Measurements from ENCODE around the gene TTLL5. TPM values are rescaled to one million over a fixed set of nuclear protein-coding genes. Genes with fewer than 3 reads are reported as not detected.
A peak's percentile ranks its signal among the peaks of the same experiment; 100 is the strongest.

Gene TTLL5, protein sequence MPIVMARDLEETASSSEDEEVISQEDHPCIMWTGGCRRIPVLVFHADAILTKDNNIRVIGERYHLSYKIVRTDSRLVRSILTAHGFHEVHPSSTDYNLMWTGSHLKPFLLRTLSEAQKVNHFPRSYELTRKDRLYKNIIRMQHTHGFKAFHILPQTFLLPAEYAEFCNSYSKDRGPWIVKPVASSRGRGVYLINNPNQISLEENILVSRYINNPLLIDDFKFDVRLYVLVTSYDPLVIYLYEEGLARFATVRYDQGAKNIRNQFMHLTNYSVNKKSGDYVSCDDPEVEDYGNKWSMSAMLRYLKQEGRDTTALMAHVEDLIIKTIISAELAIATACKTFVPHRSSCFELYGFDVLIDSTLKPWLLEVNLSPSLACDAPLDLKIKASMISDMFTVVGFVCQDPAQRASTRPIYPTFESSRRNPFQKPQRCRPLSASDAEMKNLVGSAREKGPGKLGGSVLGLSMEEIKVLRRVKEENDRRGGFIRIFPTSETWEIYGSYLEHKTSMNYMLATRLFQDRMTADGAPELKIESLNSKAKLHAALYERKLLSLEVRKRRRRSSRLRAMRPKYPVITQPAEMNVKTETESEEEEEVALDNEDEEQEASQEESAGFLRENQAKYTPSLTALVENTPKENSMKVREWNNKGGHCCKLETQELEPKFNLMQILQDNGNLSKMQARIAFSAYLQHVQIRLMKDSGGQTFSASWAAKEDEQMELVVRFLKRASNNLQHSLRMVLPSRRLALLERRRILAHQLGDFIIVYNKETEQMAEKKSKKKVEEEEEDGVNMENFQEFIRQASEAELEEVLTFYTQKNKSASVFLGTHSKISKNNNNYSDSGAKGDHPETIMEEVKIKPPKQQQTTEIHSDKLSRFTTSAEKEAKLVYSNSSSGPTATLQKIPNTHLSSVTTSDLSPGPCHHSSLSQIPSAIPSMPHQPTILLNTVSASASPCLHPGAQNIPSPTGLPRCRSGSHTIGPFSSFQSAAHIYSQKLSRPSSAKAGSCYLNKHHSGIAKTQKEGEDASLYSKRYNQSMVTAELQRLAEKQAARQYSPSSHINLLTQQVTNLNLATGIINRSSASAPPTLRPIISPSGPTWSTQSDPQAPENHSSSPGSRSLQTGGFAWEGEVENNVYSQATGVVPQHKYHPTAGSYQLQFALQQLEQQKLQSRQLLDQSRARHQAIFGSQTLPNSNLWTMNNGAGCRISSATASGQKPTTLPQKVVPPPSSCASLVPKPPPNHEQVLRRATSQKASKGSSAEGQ (N-terminal part only)
- 10.4 TPM for polyA plus RNA-seq

DNA sequence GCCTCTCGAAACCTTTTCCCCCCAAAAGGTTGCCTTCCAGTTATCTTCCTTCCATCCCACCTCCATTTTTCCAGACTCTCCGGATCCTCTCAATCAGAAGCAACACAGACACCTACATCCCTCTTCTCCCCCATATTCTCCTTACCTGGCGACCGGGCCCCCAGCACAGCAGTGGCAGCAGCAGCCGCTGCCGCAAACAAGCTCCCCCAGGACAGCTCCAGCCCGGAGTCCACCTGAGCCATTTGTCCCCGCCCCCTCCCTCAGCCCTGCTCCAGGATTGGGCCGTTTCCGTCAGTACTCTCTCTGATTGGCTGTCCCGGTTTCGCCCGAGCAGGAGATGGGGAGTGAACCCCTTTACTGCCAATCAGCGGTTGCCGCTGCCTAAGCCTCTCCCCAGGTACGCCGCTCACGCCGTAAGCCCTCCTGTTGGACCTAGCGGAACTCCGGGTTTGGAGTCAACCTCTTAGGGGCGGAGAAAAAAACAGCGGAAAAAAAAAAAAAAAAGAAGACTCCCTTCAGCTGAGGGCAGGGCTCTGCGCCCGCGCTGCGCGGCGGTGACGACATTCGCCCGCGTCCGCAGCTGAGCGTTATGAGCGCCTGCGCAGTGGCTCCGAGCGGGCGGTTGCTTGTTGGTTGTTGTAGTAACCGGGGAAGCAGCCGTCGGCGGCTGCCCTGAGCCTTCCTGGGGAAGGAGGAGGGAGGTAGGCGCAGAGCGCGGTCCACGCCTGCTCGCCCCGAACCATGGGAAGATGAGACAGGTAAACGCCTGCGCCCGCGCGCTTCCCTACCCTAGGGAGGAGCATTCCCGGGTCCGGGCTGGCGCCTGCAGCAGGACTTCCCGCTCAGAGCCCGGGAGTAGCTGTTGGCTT is at the start of gene TTLL5, which contains the start of gene ERG28:
TTLL5 (plus strand) TSS at position 617 of the 869 bp plus-strand sequence. CDS start 1,904 bp downstream, outside the sequence.
ERG28 (minus strand) TSS at position 247 of the 869 bp plus-strand sequence. CDS start 3,374 bp downstream, outside the sequence.
- Mint-ChIP-seq H3K9me3 (no peaks in the 10 kb centered on the region), H3K36me3 (no peaks in the 10 kb centered on the region), H3K27ac (peak within 1 kb of the TSS; percentile 93 to 99 (median 94)), H3K27me3 (peaks cover 4% of the 10 kb centered on the region), H3K4me1 (peaks cover 15 to 22% (median 18%) of the 10 kb centered on the region in 3 donors), H3K4me3 (peak within 1 kb of the TSS; percentile 85 to 98 (median 92))

DNA sequence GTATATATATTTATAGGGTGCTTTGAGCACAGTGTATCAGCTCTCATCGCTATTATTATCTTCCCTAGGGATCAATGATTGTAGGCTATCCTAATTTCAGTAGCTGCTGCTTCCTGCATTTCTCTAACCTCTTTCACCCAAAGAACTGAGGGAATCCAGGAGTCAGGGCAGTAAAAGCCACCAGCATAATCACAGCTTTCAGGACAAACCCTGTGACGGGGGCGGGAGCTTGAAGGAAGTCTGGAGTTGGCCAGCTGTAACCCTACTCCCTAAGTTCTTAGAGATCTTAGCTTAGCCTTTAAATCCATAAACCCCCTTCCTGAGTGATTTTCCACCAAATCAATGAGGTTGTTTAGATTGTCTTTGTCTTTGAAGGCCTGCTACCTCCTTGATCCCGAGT is 48.9 kb upstream of the TTLL5 start:
- H3K36me3 Mint-ChIP-seq: no peaks in the 10 kb centered on the region
- H3K4me3 Mint-ChIP-seq: no peak overlapping the region
- H3K27ac Mint-ChIP-seq: no peak overlapping the region
- peaks cover 6 to 13% (median 8%) of the 10 kb centered on the region in 3 donors for H3K4me1 Mint-ChIP-seq
- H3K9me3 Mint-ChIP-seq: peaks cover 5 to 17% (median 5%) of the 10 kb centered on the region in 3 donors
- peaks cover 5% of the 10 kb centered on the region for H3K27me3 Mint-ChIP-seq

DNA sequence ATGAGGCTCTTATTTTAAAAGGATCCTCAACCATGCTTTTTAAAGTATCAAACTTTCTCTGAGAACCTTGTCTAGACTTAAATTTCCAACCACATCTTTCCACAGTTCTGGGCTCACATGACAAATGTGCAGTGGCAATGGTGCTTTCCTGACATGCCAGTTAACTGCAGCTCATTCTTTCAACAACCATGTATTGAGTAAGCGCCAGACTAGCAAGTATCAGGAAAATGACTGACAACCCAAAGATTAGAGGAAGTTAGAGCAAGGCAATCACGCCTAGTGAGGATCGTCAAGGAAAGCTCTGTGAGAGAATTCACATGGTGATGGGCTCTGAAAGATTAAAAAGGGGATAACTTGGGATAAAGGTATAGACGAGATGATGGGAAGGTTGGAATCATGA is 46.9 kb upstream of the TTLL5 start:
- Mint-ChIP-seq H3K27me3 (peaks cover 1% of the 10 kb centered on the region), H3K9me3 (peaks cover 0 to 9% (median 0%) of the 10 kb centered on the region in 3 donors), H3K27ac (no peak overlapping the region), H3K4me1 (peaks cover 6 to 13% (median 8%) of the 10 kb centered on the region in 3 donors), H3K4me3 (peak overlapping the region in 1 of 4 donors; percentile 14), H3K36me3 (no peaks in the 10 kb centered on the region)

DNA sequence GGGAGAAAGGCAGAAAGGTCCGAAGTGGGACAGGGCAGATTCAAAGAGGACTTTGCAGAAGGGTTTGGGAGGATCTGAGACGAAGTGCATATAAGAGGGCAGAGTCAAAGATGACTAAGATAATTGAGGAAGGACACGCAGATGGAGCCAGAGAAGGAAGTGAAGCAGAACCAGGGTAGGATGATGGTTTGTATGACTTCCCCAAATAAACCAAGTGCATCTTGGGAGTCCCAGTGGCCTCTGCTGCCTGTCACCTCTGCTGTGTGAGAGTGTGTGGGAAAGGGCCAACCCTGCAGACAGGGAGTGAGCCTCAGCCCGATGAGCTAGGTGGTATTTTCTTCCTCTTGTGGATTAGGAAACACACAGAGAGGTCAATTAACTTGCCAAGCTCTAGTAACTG is 45.8 kb upstream of the TTLL5 start:
- H3K27ac Mint-ChIP-seq: peak overlapping the region in 1 of 3 donors; percentile 25
- no peaks in the 10 kb centered on the region for H3K36me3 Mint-ChIP-seq
- peaks cover 1% of the 10 kb centered on the region for H3K27me3 Mint-ChIP-seq
- peaks cover 6 to 13% (median 8%) of the 10 kb centered on the region in 3 donors for H3K4me1 Mint-ChIP-seq
- peak overlapping the region in 1 of 4 donors; percentile 3 for H3K4me3 Mint-ChIP-seq
- H3K9me3 Mint-ChIP-seq: peaks cover 0 to 9% (median 0%) of the 10 kb centered on the region in 3 donors

DNA sequence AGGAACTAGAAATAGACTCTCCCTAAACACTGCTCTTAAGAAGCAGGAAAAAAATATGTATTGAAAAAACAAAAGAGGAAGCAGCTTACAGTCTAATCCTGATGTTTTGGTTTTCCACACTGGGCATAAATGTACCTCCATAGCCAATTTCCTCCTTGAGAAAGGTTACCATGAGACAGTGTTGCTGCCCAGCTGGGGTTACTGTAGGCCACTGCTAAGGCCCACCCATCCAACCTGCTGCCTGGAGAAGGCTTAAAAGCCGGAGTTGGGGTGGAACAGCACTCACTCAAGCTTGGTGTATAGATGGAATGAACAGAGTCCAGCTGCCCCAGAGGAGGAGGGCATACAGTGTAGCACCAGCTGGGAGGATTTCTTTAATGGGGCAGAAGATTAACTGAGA is 41.5 kb upstream of the TTLL5 start:
- H3K27ac Mint-ChIP-seq: no peak overlapping the region
- no peaks in the 10 kb centered on the region for H3K36me3 Mint-ChIP-seq
- peaks cover 8 to 12% (median 11%) of the 10 kb centered on the region in 3 donors for H3K4me1 Mint-ChIP-seq
- peaks cover 10% of the 10 kb centered on the region for H3K27me3 Mint-ChIP-seq
- no peak overlapping the region for H3K4me3 Mint-ChIP-seq
- H3K9me3 Mint-ChIP-seq: peaks cover 0 to 1% (median 0%) of the 10 kb centered on the region in 3 donors

DNA sequence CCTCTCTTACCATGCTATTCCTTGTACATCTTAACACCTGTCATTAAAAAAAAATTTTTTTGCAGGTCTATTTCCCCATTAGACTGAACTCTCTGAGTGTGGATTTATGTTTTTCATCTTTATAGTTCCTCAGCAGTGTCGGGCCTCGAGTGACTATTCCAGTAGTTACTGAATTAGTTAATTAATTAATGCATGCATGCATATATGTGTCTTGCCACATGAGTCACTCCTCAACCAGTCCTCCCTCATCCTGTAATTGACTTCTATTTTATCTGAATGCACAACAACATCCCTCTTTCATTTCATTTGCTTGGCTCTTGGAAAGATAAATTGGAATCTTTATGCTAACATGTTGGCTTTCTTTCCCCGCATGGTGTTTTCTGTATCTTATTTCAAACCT is 36.0 kb upstream of the TTLL5 start:
- H3K27me3 Mint-ChIP-seq: peaks cover 21% of the 10 kb centered on the region
- H3K4me3 Mint-ChIP-seq: no peak overlapping the region
- peak overlapping the region in 1 of 3 donors; percentile 43 for H3K27ac Mint-ChIP-seq
- H3K4me1 Mint-ChIP-seq: peaks cover 3 to 12% (median 5%) of the 10 kb centered on the region in 3 donors
- H3K9me3 Mint-ChIP-seq: no peaks in the 10 kb centered on the region
- H3K36me3 Mint-ChIP-seq: peaks cover 4% of the 10 kb centered on the region

DNA sequence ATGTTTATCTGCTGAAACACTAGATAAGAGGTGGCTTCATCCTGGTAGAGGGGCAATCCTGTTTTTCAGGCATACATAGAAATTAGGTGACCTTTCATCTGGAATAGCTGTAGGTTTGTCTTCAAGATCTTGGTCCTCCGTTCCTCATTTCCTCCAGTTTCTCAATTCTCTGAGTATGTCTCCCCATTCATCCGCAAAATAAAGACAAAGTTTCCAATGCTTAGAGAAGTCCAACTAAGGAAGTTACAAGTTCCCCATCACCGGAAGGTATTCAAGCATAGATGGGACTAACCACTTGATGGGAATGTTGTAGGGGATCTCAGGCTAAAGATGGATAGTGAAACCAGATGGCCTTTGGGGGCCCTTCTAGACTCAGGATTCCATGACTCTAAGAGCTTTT is 34.6 kb upstream of the TTLL5 start:
- Mint-ChIP-seq H3K27ac (no peak overlapping the region), H3K4me1 (peaks cover 3 to 12% (median 5%) of the 10 kb centered on the region in 3 donors), H3K4me3 (no peak overlapping the region), H3K9me3 (no peaks in the 10 kb centered on the region), H3K27me3 (peaks cover 21% of the 10 kb centered on the region), H3K36me3 (peaks cover 4% of the 10 kb centered on the region)

DNA sequence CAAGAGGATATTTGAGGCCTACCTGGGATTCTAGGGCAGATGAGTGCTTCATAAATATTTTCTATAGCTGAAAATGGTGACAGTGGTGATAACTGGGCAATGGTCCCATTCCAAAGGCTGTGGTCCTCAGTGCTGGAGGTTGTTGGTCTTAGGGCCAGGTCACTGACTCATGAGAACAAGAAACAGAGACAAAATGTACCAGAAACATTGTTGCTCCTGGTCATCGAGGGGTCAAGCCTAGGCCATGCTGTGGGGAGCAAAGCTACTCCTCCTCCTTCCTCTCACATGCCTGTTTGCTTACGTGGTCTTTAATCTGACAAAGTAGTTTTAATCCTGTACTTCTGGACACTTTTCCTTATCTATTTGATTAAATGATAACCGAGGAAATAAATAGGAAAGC is 34.2 kb upstream of the TTLL5 start:
- Mint-ChIP-seq H3K27me3 (peaks cover 21% of the 10 kb centered on the region), H3K9me3 (no peaks in the 10 kb centered on the region), H3K4me1 (peaks cover 3 to 12% (median 5%) of the 10 kb centered on the region in 3 donors), H3K27ac (no peak overlapping the region), H3K4me3 (no peak overlapping the region), H3K36me3 (peaks cover 4% of the 10 kb centered on the region)

DNA sequence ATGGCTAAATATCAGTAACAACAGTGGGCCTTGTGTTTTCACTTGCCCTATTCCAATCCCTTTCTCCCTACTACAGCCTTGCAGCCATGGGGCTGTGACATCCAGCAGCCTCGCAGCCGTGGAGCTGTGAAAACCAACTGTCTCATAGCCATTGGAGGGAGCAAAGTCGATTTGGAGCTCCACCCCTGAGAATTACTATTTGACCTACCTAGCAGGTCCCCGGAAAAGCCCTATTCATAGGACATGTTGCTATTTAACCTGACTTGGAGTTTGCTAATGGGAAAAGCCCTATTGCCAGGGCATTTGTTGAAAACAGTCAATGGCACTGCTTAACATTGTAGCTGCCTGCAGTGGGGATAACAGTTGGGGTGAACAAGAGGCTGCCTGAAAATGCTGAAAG is 33.6 kb upstream of the TTLL5 start:
- Mint-ChIP-seq H3K27me3 (peaks cover 21% of the 10 kb centered on the region), H3K9me3 (no peaks in the 10 kb centered on the region), H3K36me3 (peaks cover 4% of the 10 kb centered on the region), H3K4me3 (no peak overlapping the region), H3K4me1 (peaks cover 3 to 12% (median 5%) of the 10 kb centered on the region in 3 donors), H3K27ac (no peak overlapping the region)

DNA sequence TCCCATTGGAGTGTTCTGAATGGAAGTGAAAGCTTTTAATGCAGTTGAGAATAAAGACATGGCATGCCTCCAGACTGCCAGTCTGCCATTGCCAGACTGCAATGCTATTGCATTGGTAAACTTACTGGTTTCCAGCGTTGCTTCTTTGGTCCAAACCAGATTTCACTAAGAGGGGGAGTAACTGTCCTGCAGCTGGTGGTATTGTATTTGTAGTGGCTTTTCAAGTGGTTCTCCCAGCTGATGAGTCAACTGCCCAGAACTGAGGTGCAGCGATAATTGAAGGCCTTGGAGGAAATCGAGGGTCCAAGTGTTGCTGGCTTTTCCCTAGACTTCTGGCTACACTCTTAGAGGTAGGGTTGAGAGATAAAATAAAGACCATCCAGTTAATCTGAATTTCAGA is 32.2 kb upstream of the TTLL5 start:
- Mint-ChIP-seq H3K36me3 (peaks cover 4% of the 10 kb centered on the region), H3K27me3 (peaks cover 15% of the 10 kb centered on the region), H3K27ac (no peak overlapping the region), H3K9me3 (no peaks in the 10 kb centered on the region), H3K4me1 (peaks cover 2 to 12% (median 3%) of the 10 kb centered on the region in 3 donors), H3K4me3 (peak overlapping the region in 1 of 4 donors; percentile 43)

DNA sequence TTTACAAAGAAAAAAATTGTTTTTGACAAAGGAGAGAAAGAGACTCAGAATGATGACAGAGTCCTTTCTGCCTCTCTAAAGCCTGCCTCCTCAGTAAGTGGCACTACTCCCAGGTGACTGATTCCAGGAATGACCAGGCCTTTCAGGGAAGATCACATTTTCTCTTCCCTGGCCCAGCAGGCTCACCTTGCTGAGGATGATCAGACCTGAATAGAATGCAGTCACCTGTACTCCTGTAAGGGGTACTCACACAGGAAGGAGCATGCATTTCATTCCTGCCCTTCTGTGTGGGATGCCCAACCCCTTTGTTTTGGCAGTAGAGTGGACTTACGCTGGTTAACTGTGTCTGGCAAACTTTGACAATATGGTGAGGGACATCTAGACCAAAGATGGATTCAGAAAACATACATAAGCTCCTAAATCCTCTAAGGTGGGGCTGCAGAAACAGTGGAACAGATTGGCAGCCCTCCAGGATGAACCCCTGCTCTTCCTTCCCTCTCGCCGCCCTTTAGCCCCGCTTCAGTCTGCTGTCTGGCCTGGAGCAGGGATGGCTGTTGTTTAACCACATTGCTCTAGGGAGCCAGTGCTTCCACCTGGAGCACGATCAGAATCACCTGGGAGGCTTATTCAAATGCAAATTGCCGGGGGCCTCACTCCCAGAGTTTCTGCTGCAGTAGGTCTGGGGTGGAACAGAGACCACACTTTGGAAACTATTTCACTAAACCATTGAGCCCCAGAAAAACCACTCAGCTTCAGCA is 30.2 kb upstream of the TTLL5 start:
- Mint-ChIP-seq H3K27me3 (peaks cover 4% of the 10 kb centered on the region), H3K36me3 (peaks cover 4% of the 10 kb centered on the region), H3K9me3 (no peaks in the 10 kb centered on the region), H3K27ac (no peak overlapping the region), H3K4me1 (no peaks in the 10 kb centered on the region), H3K4me3 (no peak overlapping the region)

DNA sequence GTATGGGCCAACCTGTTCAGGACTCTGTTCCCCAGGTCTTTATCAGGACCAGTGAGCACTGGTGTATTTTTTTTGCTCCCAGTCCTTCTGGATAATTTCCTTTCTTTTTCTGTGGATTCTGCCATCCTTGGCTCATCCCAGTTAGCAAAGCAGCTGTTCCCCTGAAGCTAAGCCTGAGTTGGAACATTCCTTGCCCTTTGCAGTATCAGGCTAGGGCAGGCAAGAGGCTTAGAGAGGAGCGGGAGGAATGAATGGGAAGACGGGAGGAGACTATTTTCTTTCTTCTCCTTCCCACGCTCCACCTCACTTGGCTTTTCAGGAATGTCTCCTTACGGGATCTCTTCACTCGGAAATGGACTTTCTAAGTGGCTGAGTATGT is 29.6 kb upstream of the TTLL5 start:
- H3K36me3 Mint-ChIP-seq: peaks cover 4% of the 10 kb centered on the region
- H3K9me3 Mint-ChIP-seq: no peaks in the 10 kb centered on the region
- H3K4me3 Mint-ChIP-seq: no peak overlapping the region
- peaks cover 3% of the 10 kb centered on the region for H3K27me3 Mint-ChIP-seq
- H3K27ac Mint-ChIP-seq: no peak overlapping the region
- H3K4me1 Mint-ChIP-seq: no peaks in the 10 kb centered on the region

DNA sequence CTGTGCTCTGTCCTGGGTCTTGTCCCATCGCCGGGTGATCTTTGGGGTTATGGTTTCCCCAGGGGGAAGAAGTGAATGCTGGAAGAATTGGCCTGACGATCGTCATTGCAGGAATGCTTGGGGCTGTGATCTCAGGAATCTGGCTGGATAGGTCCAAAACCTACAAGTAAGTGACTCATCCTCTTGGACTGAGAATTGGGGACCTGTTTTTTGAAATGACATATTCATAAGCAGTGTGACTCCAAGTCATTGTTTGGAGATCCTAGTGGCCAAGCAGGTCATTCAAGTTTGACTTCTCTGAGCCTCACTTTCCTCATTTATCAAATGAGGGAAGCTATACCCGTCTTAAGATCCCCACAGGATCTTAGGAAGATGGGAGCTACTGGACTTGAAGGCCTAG is 26.2 kb upstream of the TTLL5 start:
- Mint-ChIP-seq H3K4me1 (no peaks in the 10 kb centered on the region), H3K4me3 (no peak overlapping the region), H3K36me3 (peaks cover 4% of the 10 kb centered on the region), H3K27me3 (no peaks in the 10 kb centered on the region), H3K27ac (no peak overlapping the region), H3K9me3 (no peaks in the 10 kb centered on the region)

Data from IgD-negative memory B cell (primary cell).